ENCODE measurements around the gene TAF6L. TPM values are rescaled to one million over a fixed set of nuclear protein-coding genes. Genes with fewer than 3 reads are reported as not detected.
A peak's percentile ranks its signal among the peaks of the same experiment; 100 is the strongest.

Gene TAF6L
- polyA plus RNA-seq, 1 donor from 2014 or later, result 55.2 TPM

DNA sequence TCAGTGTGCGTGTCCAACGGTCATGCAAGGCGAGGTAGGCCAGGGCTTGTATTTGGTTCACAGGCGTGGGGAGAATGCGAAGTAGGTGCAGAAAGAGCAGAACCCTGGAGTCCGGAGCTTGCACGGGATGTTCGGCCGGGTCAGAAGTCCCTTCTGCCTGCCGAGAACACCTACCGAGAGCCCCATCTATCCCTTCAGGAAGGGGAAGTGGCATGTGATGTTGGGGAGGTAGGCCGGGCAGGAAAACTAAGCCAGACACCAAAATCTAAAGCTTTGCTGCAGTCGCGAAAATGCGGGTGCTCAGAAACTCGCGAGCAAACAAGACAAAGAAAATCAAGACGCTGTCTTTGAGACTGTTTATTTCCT, 435 bp upstream of the TAF6L start:
- Histone ChIP-seq H3K27me3 (ENCODE audit: insufficient read depth, low read depth, low read length) (no peaks in the 10 kb centered on the region), H3K9me3 (ENCODE audit: low read length) (no peaks in the 10 kb centered on the region), H4K20me1 (ENCODE audit: insufficient read depth) (no peaks in the 10 kb centered on the region), H3K36me3 (ENCODE audit: insufficient read depth, low read length) (no peaks in the 10 kb centered on the region), H3K9me2 (ENCODE audit: insufficient read depth, low read length) (no peaks in the 10 kb centered on the region), H3K4me3 (ENCODE audit: low read length) (peak overlapping the region; percentile 87), H3K79me2 (replicated peaks; ENCODE audit: insufficient read depth, low read length) (peaks cover 10% of the 10 kb centered on the region), H3F3A (ENCODE audit: insufficient read depth, low read length, poor library complexity, severe bottlenecking) (peaks cover 5% of the 10 kb centered on the region), H2AFZ (ENCODE audit: low read depth, low read length) (peak overlapping the region; percentile 61), H3K4me2 (ENCODE audit: low read length) (peak overlapping the region; percentile 77), H3K9ac (ENCODE audit: low read length) (peak overlapping the region; percentile 73), H3K27ac (ENCODE audit: low read length) (peak overlapping the region; percentile 85)
- TF ChIP-seq EZH2 (IDR thresholded peaks at IDR 0.05; ENCODE audit: borderline replicate concordance, insufficient read depth, low read length, poor library complexity, severe bottlenecking) (no peak), RAD21 (conservative IDR thresholded peaks at IDR 0.05) (no peak), POLR2AphosphoS5 (IDR thresholded peaks at IDR 0.05) (no peak), REST (IDR thresholded peaks at IDR 0.05; ENCODE audit: borderline replicate concordance) (no peak), EP300 (conservative IDR thresholded peaks at IDR 0.05; ENCODE audit: poor library complexity, severe bottlenecking) (no peak), TAF1 (IDR thresholded peaks at IDR 0.05; ENCODE audit: low read depth) (no peak), MXI1 (conservative IDR thresholded peaks at IDR 0.05; ENCODE audit: poor library complexity, severe bottlenecking) (no peak), SMC3 (conservative IDR thresholded peaks at IDR 0.05; ENCODE audit: poor library complexity) (no peak)
- TF ChIP-seq, protein P1, sequence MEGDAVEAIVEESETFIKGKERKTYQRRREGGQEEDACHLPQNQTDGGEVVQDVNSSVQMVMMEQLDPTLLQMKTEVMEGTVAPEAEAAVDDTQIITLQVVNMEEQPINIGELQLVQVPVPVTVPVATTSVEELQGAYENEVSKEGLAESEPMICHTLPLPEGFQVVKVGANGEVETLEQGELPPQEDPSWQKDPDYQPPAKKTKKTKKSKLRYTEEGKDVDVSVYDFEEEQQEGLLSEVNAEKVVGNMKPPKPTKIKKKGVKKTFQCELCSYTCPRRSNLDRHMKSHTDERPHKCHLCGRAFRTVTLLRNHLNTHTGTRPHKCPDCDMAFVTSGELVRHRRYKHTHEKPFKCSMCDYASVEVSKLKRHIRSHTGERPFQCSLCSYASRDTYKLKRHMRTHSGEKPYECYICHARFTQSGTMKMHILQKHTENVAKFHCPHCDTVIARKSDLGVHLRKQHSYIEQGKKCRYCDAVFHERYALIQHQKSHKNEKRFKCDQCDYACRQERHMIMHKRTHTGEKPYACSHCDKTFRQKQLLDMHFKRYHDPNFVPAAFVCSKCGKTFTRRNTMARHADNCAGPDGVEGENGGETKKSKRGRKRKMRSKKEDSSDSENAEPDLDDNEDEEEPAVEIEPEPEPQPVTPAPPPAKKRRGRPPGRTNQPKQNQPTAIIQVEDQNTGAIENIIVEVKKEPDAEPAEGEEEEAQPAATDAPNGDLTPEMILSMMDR (IDR thresholded peaks at IDR 0.05; ENCODE audit: poor library complexity, severe bottlenecking), result no peak

- H3K9ac ChIP-seq (ENCODE audit: low read length), result no peak overlapping the region
- no peak overlapping the region for H3K4me3 ChIP-seq (ENCODE audit: low read length)
- no peaks in the 10 kb centered on the region for H3K27me3 ChIP-seq (ENCODE audit: insufficient read depth, low read depth, low read length)
- H3K9me2 ChIP-seq (ENCODE audit: insufficient read depth, low read length), result no peaks in the 10 kb centered on the region
- no peak overlapping the region for H3K27ac ChIP-seq (ENCODE audit: low read length)
- peaks cover 5% of the 10 kb centered on the region for H3F3A ChIP-seq (ENCODE audit: insufficient read depth, low read length, poor library complexity, severe bottlenecking)
- peaks cover 10% of the 10 kb centered on the region for H3K79me2 ChIP-seq (replicated peaks; ENCODE audit: insufficient read depth, low read length)
- H2AFZ ChIP-seq (ENCODE audit: low read depth, low read length), result no peak overlapping the region
- TF ChIP-seq SMC3 (conservative IDR thresholded peaks at IDR 0.05; ENCODE audit: poor library complexity) (no peak), TAF1 (IDR thresholded peaks at IDR 0.05; ENCODE audit: low read depth) (no peak), RAD21 (conservative IDR thresholded peaks at IDR 0.05) (no peak), MXI1 (conservative IDR thresholded peaks at IDR 0.05; ENCODE audit: poor library complexity, severe bottlenecking) (no peak), POLR2AphosphoS5 (IDR thresholded peaks at IDR 0.05) (no peak)
- H3K36me3 ChIP-seq (ENCODE audit: insufficient read depth, low read length), result no peaks in the 10 kb centered on the region
- no peaks in the 10 kb centered on the region for H3K9me3 ChIP-seq (ENCODE audit: low read length)
- no peaks in the 10 kb centered on the region for H4K20me1 ChIP-seq (ENCODE audit: insufficient read depth)
- H3K4me2 ChIP-seq (ENCODE audit: low read length), result no peak overlapping the region
Observed at GRCh38 chr11:62774407-62774806, 3.2 kb downstream of the TAF6L start.

Measured in neural cell (in vitro differentiated cells).